Skin epidermis (tissue), 12 donors: Measurements from ENCODE around the gene ZFC3H1.
A peak's percentile ranks its signal among the peaks of the same experiment; 100 is the strongest.
"Not testable (repeated sequence)": the region's sequence is repeated elsewhere in the genome, so short reads cannot be mapped to it uniquely, and the experiment has no call there.

Experiments
- H3K27ac ChIP-seq, 21 experiments: fragments of 200-600 bp; sonication (generic) in 11 of 21; one replicate each; pipeline ENCODE4 v1.5.0; 2020; ENCODE audit warnings: mild to moderate bottlenecking in 3 of 21, inconsistent platforms in 2 of 21, moderate library complexity in 2 of 21
- H3K4me3 ChIP-seq, 7 experiments: fragments of 200-600 bp; sonication (generic) in 2 of 7; one replicate each; pipeline ENCODE4 v1.5.0; 2020; ENCODE audit warnings: inconsistent platforms in 2 of 7, mild to moderate bottlenecking in 2 of 7, moderate library complexity in 1 of 7

ZFC3H1 gene

DNA sequence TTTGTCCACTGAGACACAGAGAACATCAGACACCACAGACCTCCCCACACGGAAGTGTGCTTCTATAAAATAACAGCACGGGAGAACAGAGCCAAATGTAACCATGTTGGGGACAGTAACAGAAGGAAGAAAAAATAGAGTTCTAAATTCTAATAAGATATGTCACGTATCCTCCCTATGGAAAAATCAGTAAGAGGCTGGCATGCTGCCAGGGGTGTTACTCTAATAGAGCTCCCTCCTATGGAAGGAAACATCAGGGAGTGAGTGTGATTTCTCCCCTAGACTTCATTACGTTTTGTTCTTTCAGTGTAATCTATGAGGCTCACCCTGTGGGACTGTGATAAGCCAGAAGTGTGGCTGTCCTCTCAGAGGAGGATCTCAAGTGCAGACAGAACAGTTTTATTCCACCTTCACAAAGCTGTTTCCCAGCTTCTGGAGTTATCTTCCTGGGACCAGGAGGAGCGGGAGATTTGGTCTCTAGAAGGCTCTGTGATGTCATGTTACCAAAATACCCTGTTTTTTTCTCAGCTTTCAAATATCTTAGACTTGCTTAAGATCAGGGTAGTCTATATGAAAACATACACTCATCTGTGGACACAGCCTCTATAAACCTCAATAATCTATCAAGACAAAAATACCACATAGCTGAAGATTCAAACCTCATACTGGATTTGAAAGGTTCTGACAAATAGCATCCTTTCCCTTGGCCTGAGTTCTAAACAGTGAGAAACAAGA, 69.3 kb downstream of the ZFC3H1 start:
- no peak overlapping the region for H3K27ac ChIP-seq

GRCh38 chr12:71592841-71593240, 70.8 kb downstream of the ZFC3H1 start:
- Histone ChIP-seq H3K27ac (no peak overlapping the region), H3K4me3 (no peak overlapping the region)

More for the DNA sequence above, 69.3 kb downstream of the ZFC3H1 start:
- H3K4me3 ChIP-seq, result no peak overlapping the region

GRCh38 chr12:71591601-71592000, 72.0 kb downstream of the ZFC3H1 start:
- no peak overlapping the region for H3K4me3 ChIP-seq
- no peak overlapping the region for H3K27ac ChIP-seq

DNA sequence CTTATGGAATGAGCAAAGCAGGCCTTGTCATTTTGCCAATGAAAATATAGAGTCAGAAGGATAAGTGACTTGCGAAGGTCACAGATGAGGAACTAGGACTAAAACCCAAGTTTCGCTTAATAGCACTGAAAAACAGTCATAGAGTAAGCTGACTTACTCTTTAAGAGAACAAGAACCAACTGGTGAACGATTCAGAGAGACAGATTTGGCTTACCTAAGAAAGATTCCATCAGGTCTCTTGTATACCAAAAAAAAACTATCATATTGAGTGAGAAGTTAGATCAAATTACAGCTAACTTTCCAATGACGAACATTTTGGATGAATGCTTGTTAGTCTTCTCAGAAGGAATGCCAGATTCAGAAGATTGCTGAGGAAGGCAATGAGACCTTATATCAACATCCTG, 74.2 kb downstream of the ZFC3H1 start:
- Histone ChIP-seq H3K4me3 (no peak overlapping the region), H3K27ac (peak overlapping the region in 1 of 21 experiments; percentile 75)

- no peak overlapping the region for H3K4me3 ChIP-seq
- peak overlapping the region in 1 of 21 experiments; percentile 27 for H3K27ac ChIP-seq
Observed at GRCh38 chr12:71587012-71587411, 76.6 kb downstream of the ZFC3H1 start.

DNA sequence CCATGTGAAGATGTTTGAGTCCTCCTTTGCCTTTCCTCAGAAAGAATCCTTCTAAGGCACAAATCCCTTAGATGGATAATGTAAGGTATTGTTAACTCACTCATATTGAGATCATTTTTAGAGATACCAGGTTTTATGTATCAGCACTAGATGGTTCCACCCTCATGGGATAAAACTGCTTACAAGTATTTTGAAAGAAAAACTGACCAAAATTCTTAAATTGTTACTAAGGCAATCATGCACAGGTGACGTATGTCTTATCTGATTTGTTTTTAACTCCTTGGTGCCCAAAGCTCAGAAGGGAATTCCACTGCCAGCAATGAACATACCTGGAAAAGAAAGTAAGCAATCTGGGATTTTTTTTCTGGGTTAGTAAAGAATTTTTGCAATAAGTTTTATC, 78.4 kb downstream of the ZFC3H1 start:
- Histone ChIP-seq H3K27ac (no peak overlapping the region), H3K4me3 (no peak overlapping the region)

DNA sequence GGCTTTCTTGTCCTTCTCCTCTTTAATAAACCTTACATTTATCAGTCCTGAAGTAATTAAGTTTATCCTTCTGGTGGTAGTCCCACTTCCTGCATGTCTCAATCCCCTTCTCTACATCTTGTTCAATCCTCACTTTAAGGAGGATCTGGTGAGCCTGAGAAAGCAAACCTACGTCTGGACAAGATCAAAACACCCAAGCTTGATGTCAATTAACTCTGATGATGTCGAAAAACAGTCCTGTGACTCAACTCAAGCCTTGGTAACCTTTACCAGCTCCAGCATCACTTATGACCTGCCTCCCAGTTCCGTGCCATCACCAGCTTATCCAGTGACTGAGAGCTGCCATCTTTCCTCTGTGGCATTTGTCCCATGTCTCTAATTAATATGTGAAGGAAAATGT, 79.3 kb downstream of the ZFC3H1 start:
- no peak overlapping the region for H3K4me3 ChIP-seq

DNA sequence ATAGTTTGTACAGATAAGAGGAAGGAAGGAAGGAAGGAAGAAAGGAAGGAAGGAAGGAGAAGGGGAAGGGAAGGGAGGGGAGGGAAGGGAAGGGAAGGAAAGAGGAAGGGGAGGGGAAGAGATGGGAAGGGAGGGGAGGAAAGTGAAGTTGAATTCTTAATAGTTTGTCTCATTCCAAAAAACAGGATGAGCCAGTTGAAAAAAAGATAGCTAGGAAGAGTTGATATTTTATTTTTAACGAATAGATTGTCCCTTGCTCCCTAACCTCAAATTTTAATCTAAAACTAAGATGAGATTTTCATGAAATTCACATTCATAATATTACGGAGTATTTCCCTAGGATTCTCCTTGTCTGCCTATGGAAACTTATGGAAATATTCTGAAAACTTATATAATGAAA, 80.7 kb downstream of the ZFC3H1 start:
- peak overlapping the region in 1 of 21 experiments; percentile 86 for H3K27ac ChIP-seq
- no peak overlapping the region for H3K4me3 ChIP-seq

More for the DNA sequence above, 79.3 kb downstream of the ZFC3H1 start:
- no peak overlapping the region for H3K27ac ChIP-seq

DNA sequence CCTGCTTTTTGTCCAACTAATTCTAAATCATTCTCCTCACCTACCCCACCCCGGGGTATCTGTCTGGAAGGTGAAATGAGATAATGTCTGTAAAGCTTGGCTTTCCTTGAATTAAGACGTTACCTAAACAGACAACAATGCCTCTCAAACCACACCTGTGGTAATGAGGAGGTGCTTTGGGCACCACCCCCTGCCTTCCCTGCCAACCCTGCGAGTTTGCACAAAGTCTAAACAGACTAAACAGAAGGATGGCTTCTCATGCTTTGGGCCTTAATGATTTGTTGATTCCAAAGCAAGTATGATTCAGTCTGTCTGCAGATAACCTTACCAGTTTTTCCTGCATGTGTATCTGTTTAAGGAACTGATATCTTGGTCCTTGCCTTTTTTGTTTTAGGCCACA, 82.4 kb downstream of the ZFC3H1 start:
- H3K27ac ChIP-seq, result peak overlapping the region in 12 of 21 experiments; percentile 3 to 86 (median 62)
- no peak overlapping the region for H3K4me3 ChIP-seq

DNA sequence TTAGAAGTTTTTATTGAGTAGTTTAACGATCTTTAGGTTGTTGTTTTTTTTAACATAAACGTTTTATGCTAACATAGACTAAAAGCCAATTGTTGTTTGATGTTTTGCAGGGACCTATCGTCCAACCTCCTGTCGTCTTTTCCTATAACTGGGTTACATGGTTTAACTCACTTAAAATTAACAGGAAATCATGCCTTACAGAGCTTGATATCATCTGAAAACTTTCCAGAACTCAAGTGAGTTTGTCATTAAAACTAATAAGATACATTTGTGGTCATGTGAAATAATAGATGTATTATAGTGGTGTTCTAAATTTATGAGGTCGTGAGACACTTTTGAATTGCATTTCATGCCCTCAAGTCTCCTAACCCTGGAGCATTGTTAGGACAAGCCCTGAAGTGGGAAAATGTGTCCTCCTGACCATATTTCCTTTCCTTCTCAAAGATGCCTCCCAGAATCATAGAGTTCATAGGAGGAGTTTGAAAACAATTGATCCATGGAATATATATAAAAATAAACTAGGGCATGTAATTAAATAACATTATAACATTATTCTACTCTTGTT, 84.9 kb downstream of the ZFC3H1 start:
- Histone ChIP-seq H3K4me3 (no peak overlapping the region), H3K27ac (no peak overlapping the region)

DNA sequence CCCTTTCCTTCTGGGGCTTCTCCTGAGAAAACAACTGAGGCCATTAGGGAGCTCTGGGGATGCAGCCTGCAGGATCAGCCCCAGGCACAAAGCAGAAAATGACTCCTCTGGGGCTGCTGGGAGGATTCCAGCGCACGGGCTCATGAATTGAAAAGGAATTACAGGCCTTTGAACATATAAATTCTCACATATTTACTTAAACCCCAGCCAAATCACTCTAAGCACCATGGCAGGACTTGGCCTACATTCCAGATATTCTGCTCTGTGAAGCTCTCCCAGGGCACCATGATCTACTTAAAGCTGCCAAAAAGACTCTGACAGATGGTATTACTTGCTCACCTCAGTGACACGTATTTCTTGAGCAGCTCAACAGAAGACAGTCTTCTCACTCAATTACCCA, 87.2 kb downstream of the ZFC3H1 start:
- Histone ChIP-seq H3K27ac (peak overlapping the region in 1 of 21 experiments; percentile 55), H3K4me3 (no peak overlapping the region)

- not testable (repeated sequence) for H3K27ac ChIP-seq, H3K4me3 ChIP-seq
Observed at GRCh38 chr12:71569885-71570284, 93.8 kb downstream of the ZFC3H1 start.

- peak overlapping the region in 3 of 21 experiments; percentile 9 to 30 (median 26) for H3K27ac ChIP-seq
Observed at GRCh38 chr12:71567537-71567936, 96.1 kb downstream of the ZFC3H1 start.

GRCh38 chr12:71566655-71567054, 97.0 kb downstream of the ZFC3H1 start:
- H3K27ac ChIP-seq, result peak overlapping the region in 2 of 21 experiments; percentile 9 to 30
- H3K4me3 ChIP-seq, result no peak overlapping the region

More at GRCh38 chr12:71567537-71567936, 96.1 kb downstream of the ZFC3H1 start:
- H3K4me3 ChIP-seq, result no peak overlapping the region

- Histone ChIP-seq H3K4me3 (no peak overlapping the region), H3K27ac (no peak overlapping the region)
Observed at GRCh38 chr12:71565535-71565934, 98.1 kb downstream of the ZFC3H1 start.

DNA sequence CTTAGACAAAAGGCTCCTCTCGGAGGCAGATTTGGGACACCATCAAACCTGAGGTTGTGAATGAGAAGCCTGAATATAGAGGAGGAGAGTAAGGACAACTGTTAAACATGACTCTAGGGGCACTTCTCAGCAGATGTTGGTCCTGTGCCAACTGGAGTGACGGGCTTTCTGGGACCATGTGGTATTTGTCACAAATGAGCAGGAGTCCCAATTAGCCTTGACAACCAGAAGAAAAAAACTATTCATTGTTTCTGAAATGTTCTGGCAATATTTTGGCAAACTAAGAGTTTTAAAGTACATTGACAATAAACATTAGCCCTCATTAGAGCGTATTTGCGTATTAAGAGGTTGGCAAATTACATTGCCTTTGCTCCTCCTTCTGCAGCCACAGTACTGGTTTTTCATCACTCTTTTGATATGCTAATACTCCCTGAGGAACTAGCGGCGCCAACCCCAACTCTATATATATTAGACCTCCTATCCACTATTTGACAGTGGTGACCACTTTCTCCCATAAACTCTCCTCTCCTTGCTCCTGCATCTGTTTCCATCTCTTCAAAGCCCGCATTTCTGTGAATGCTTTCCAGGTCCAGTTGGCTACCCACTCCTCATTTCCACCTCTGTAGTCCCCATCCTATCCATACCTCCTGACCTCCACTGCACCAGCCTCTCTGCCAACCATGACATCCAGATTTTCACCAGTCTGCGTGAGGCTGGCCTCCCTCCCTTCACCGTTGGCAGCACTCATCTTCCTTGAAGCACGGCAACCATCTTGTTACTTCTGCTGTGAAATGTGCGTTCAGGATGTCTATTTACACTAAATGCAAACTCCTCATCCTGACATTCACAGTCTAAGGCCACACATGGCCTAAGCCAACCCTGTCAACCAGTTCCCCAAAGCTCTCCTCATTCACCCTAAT, 100.7 kb downstream of the ZFC3H1 start:
- Histone ChIP-seq H3K4me3 (no peak overlapping the region), H3K27ac (no peak overlapping the region)
